H1 (cell line): ENCODE results near the gene KBTBD12. TPM values are rescaled to one million over a fixed set of nuclear protein-coding genes. Genes with fewer than 3 reads are reported as not detected.

Experiments used
- CTCF ChIA-PET: fragments of 300-600 bp; sonication (Branson Sonifier 250); formaldehyde crosslinking; loops from one replicate; lab custom pipeline; 2021; ENCODE audit not compliant: partially characterized antibody; lab: Charles Lee
- POLR2A ChIA-PET: fragments of 300-600 bp; sonication (Branson Sonifier 250); formaldehyde crosslinking; loops from one replicate; lab custom pipeline; 2021; ENCODE audit warnings: inconsistent platforms; ENCODE audit not compliant: partially characterized antibody; lab: Charles Lee
- DNase-seq, 2 experiments: peaks; one replicate each; pipeline versions ENCODE4 v3.0.0 to v3.0.0-alpha.2; 2010 to 2022; ENCODE audit warnings: low spot score in 2 of 2, low read depth in 1 of 2, mixed read lengths in 1 of 2
- FAIRE-seq: peaks from 2 replicates; lab custom pipeline; 2011; peaks lifted over from hg19 to GRCh38; lab: Jason Lieb, UNC
- H2AFZ ChIP-seq: 2 replicates; pipeline ENCODE4 v1.8.1; 2012; ENCODE audit warnings: low read length, inconsistent platforms
- H2AK5ac ChIP-seq: 2 replicates; pipeline ENCODE4 v1.6.1; 2013; ENCODE audit warnings: low read depth, low read length
- H2BK120ac ChIP-seq: replicated peaks from 2 replicates; pipeline ENCODE3; 2013; ENCODE audit warnings: low read depth, low read length, inconsistent platforms
- H2BK12ac ChIP-seq: 2 replicates; pipeline ENCODE4 v1.6.1; 2013; ENCODE audit warnings: low read depth, low read length
- H2BK15ac ChIP-seq: 2 replicates; pipeline ENCODE4 v1.6.1; 2013; ENCODE audit warnings: low read length
- H2BK20ac ChIP-seq: 2 replicates; pipeline ENCODE4 v1.6.1; 2013; ENCODE audit warnings: low read length
- H2BK5ac ChIP-seq: 2 replicates; pipeline ENCODE4 v1.6.1; 2013; ENCODE audit warnings: low read depth, low read length
- H3K14ac ChIP-seq: 2 replicates; pipeline ENCODE4 v1.6.1; 2013; ENCODE audit warnings: inconsistent platforms; ENCODE audit not compliant: insufficient read length
- H3K18ac ChIP-seq: 2 replicates; pipeline ENCODE4 v1.6.1; 2013; ENCODE audit warnings: low read length; ENCODE audit errors: extremely low read depth
- H3K23ac ChIP-seq: 2 replicates; pipeline ENCODE4 v1.6.1; 2013; ENCODE audit warnings: inconsistent platforms; ENCODE audit not compliant: insufficient read length
- H3K23me2 ChIP-seq: 2 replicates; pipeline ENCODE4 v1.6.1; 2013; ENCODE audit warnings: low read depth, low read length
- H3K27ac ChIP-seq: 2 replicates; pipeline ENCODE4 v1.6.1; 2011; ENCODE audit warnings: low read depth, low read length, inconsistent platforms
- H3K27me3 ChIP-seq, 4 experiments: replicated peaks in 1 of 4; 1 replicate in 1 of 4; 2 replicates in 3 of 4; pipeline versions ENCODE4 v1.6.1 to v1.8.1; 2011 to 2013; ENCODE audit warnings: low read length in 3 of 4, mild to moderate bottlenecking in 3 of 4, inconsistent platforms in 2 of 4, mixed read lengths in 2 of 4, moderate library complexity in 1 of 4; ENCODE audit not compliant: control insufficient read depth in 3 of 4, insufficient read depth in 3 of 4; ENCODE audit errors: extremely low read depth in 1 of 4
- H3K36me3 ChIP-seq, 4 experiments: 2 replicates each; pipeline versions ENCODE4 v1.6.1 to v1.8.1; 2011 to 2013; ENCODE audit warnings: mild to moderate bottlenecking in 4 of 4, low read length in 3 of 4, moderate library complexity in 2 of 4, control low read depth in 1 of 4, inconsistent platforms in 1 of 4; ENCODE audit not compliant: insufficient read depth in 4 of 4, control insufficient read depth in 2 of 4
- H3K4ac ChIP-seq: replicated peaks from 2 replicates; pipeline ENCODE3; 2013; ENCODE audit warnings: low read length, low read depth, mixed read lengths, inconsistent platforms; ENCODE audit not compliant: insufficient read length
- H3K4me1 ChIP-seq, 4 experiments: replicated peaks in 1 of 4; 1 replicate in 1 of 4; 2 replicates in 3 of 4; pipeline versions ENCODE4 v1.6.1 to v1.8.1; 2011 to 2013; ENCODE audit warnings: low read length in 3 of 4, inconsistent platforms in 2 of 4, mixed read lengths in 1 of 4; ENCODE audit not compliant: insufficient read depth in 4 of 4, control insufficient read depth in 3 of 4
- H3K4me2 ChIP-seq, 2 experiments: 2 replicates each; pipeline versions ENCODE4 v1.6.1 to v1.8.1; 2011 to 2013; ENCODE audit warnings: low read depth in 2 of 2, low read length in 2 of 2, control low read depth in 1 of 2, inconsistent platforms in 1 of 2, mild to moderate bottlenecking in 1 of 2; ENCODE audit not compliant: insufficient read depth in 1 of 2
- H3K4me3 ChIP-seq, 4 experiments: fragments of 200-600, 300-600 bp in 1 of 4; sonication (generic), shearing (Covaris generic), sonication (Bioruptor Twin) in 1 of 4; 2 replicates each; pipeline versions ENCODE4 v1.5.1 to v1.8.1; 2011 to 2016; ENCODE audit warnings: low read length in 4 of 4, low read depth in 3 of 4, control low read depth in 2 of 4, inconsistent platforms in 2 of 4, mild to moderate bottlenecking in 2 of 4, mixed read lengths in 1 of 4, moderate library complexity in 1 of 4; ENCODE audit not compliant: insufficient read depth in 2 of 4; ENCODE audit errors: extremely low read depth in 1 of 4
- H3K56ac ChIP-seq: replicated peaks from 2 replicates; pipeline ENCODE3; 2013; ENCODE audit warnings: low read depth, mild to moderate bottlenecking, mixed read lengths, low read length, inconsistent platforms; ENCODE audit not compliant: insufficient read length
- H3K79me1 ChIP-seq: 2 replicates; pipeline ENCODE4 v1.6.1; 2013; ENCODE audit warnings: low read depth, low read length, control low read depth
- H3K79me2 ChIP-seq, 2 experiments: 2 replicates each; pipeline versions ENCODE4 v1.6.1 to v1.8.1; 2012 to 2013; ENCODE audit warnings: low read length in 2 of 2, mild to moderate bottlenecking in 2 of 2, inconsistent platforms in 1 of 2; ENCODE audit not compliant: insufficient read depth in 2 of 2, control insufficient read depth in 1 of 2
- H3K9ac ChIP-seq, 4 experiments: replicated peaks in 1 of 4; 1 replicate in 1 of 4; 2 replicates in 3 of 4; pipeline versions ENCODE4 v1.6.1 to v1.8.1; 2011 to 2013; ENCODE audit warnings: low read depth in 3 of 4, low read length in 3 of 4, control low read depth in 2 of 4, mild to moderate bottlenecking in 2 of 4, moderate library complexity in 2 of 4, inconsistent platforms in 1 of 4; ENCODE audit errors: extremely low read depth in 1 of 4
- H3K9me3 ChIP-seq, 2 experiments: 2 replicates each; pipeline versions ENCODE4 v1.6.1 to v1.8.1; 2012 to 2013; ENCODE audit warnings: mild to moderate bottlenecking in 2 of 2, moderate library complexity in 2 of 2, control low read depth in 1 of 2, inconsistent platforms in 1 of 2, low read depth in 1 of 2, low read length in 1 of 2, mixed read lengths in 1 of 2; ENCODE audit not compliant: insufficient read depth in 2 of 2
- H4K20me1 ChIP-seq, 2 experiments: replicated peaks in 1 of 2; 2 replicates each; pipeline versions ENCODE3 to v1.8.1; 2011 to 2013; ENCODE audit warnings: inconsistent platforms in 2 of 2, low read length in 2 of 2, mild to moderate bottlenecking in 1 of 2; ENCODE audit not compliant: insufficient read depth in 2 of 2, control insufficient read depth in 1 of 2
- H4K5ac ChIP-seq: 2 replicates; pipeline ENCODE4 v1.6.1; 2013; ENCODE audit warnings: low read length, low read depth, mixed read lengths, inconsistent platforms; ENCODE audit not compliant: insufficient read length
- H4K8ac ChIP-seq: 2 replicates; pipeline ENCODE4 v1.8.0; 2013; ENCODE audit warnings: mild to moderate bottlenecking, moderate library complexity, low read length, inconsistent platforms; ENCODE audit not compliant: insufficient read depth; ENCODE audit errors: extremely low read depth
- H4K91ac ChIP-seq: replicated peaks from 2 replicates; pipeline ENCODE3; 2013; ENCODE audit warnings: low read length, mixed read lengths, inconsistent platforms; ENCODE audit not compliant: insufficient read length
- BACH1 ChIP-seq: IDR thresholded peaks from 2 replicates; pipeline ENCODE4 v1.6.1; 2012; ENCODE audit warnings: low read length, improper control_type of control experiment
- CBX5 ChIP-seq: fragments of 300-800, 300-1000 bp; sonication (generic); IDR thresholded peaks from 2 replicates; pipeline ENCODE4 v1.7.1; 2016; ENCODE audit warnings: antibody characterized with exemption, low read length, low read depth
- CBX8 ChIP-seq: fragments of 300-800, 300-1000 bp; sonication (generic); IDR thresholded peaks from 2 replicates; pipeline ENCODE4 v1.7.1; 2016; ENCODE audit warnings: low read depth, low read length, borderline replicate concordance
- CEBPB ChIP-seq: IDR thresholded peaks from 2 replicates; pipeline ENCODE4 v1.6.1; 2012; ENCODE audit warnings: low read depth, low read length
- EGR1 ChIP-seq: IDR thresholded peaks from 2 replicates; pipeline ENCODE4 v1.6.1; 2011; ENCODE audit warnings: low read depth, low read length, borderline replicate concordance
- GABPA ChIP-seq: IDR thresholded peaks from 2 replicates; pipeline ENCODE4 v1.6.1; 2011; ENCODE audit warnings: mild to moderate bottlenecking, low read length, moderate library complexity, borderline replicate concordance; ENCODE audit not compliant: insufficient read depth
- GTF2F1 ChIP-seq: IDR thresholded peaks from 2 replicates; pipeline ENCODE4 v1.6.1; 2012; ENCODE audit warnings: low read depth, low read length, improper control_type of control experiment, borderline replicate concordance
- SP2 ChIP-seq: IDR thresholded peaks from 2 replicates; pipeline ENCODE4 v1.6.1; 2012; ENCODE audit warnings: mild to moderate bottlenecking, low read length, inconsistent platforms
- TCF12 ChIP-seq: IDR thresholded peaks from 2 replicates; pipeline ENCODE4 v1.6.1; 2011; ENCODE audit warnings: low read depth, mild to moderate bottlenecking, low read length
- WGBS, 2 experiments: shearing (Covaris generic) in 1 of 2; methylation state at CpG; one replicate each; pipeline versions ENCODE4 v1.1.6 to v1.1.7; 2013 to 2015; ENCODE audit warnings: low lambda C conversion rate in 2 of 2, mixed read lengths in 2 of 2, inconsistent platforms in 1 of 2, low coverage in 1 of 2, missing lambda C conversion rate in 1 of 2; ENCODE audit not compliant: insufficient replicate concordance in 2 of 2, insufficient coverage in 1 of 2, insufficient read length in 1 of 2; ENCODE audit errors: extremely low coverage in 1 of 2, missing lambda C conversion rate in 1 of 2; 5-methylcytosine and 5-hydroxymethylcytosine counted together
- polyA plus RNA-seq, 7 experiments: library from polyadenylated mRNA; depleted of rRNA in 3 of 7; stranded (reverse) in 5 of 7; unstranded in 2 of 7; fragments of >200 nt in 5 of 7; fragments of 200-250 nt in 2 of 7; gene quantifications; 1 replicate in 5 of 7; 2 replicates in 1 of 7; 4 replicates in 1 of 7; pipeline versions ENCODE4 v1.2.1 to v1.2.3, GENCODE V29; 2011 to 2013; ENCODE audit warnings: missing spikeins in 2 of 7, mixed read lengths in 2 of 7
- total RNA-seq: library from RNA; stranded (reverse); fragmentation: NEBNext Ultra II Directional; extraction: Animal tissue kit (Norgen Biotek cat#: 25700); gene quantifications from 2 replicates; pipeline ENCODE4 v1.2.1, GENCODE V29; 2021
- TF ChIP-seq, protein P1 (sequence below): IDR thresholded peaks from 2 replicates; pipeline ENCODE4 v1.6.1; 2011; ENCODE audit warnings: low read depth, mild to moderate bottlenecking, low read length; ENCODE audit not compliant: insufficient read depth

KBTBD12 gene
- total and polyA plus RNA-seq, 2 of the 8 experiments (the other 6 are each of a cell fraction or from before 2014, with no cell fraction given), result 0.33 to 0.63 TPM

DNA sequence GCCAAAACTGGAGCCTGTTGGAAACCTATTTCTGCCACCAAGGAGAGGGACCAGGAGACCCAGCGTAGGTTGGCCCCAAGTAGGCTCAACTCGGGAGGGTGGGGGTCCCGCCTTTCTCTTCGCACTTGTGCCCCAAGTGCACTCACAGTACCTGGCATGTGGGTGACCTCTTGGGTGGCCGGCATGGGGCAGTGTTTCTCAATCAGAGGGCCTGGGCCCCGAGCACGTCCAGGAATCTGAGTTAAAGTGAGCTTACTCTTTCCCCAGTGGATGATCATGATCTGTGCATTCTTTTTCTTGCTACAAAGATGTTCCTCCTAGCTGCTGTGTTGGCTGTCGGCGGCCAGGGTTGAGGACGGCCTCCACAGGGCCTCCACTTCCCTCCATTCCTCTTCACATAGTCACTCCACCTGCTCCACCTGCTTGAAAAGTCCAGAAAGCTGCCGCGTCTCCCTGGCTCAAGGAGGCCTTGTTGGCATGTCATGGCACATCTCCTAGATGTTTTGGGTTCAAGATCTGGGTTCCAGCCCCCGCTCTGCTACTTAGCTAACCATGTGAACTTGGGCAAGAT lies 70.7 kb downstream of the KBTBD12 start:
- WGBS, 2 experiments, result 94% methylated on average over 13 of the region's 13 CpGs; no CpG with 5 or more reads in 1 of the 2 experiments

More for the DNA sequence above, 70.7 kb downstream of the KBTBD12 start:
- FAIRE-seq, result no peak
- Histone ChIP-seq H2BK12ac (no peak overlapping the region), H2AK5ac (no peak overlapping the region), H3K18ac (no peak overlapping the region), H3K27me3 (peaks cover 0 to 5% (median under 1%) of the 10 kb centered on the region in 4 experiments; a peak in 4 of 7 replicates), H3K79me2 (no peaks in the 10 kb centered on the region), H2BK120ac (no peak overlapping the region), H4K20me1 (no peaks in the 10 kb centered on the region), H2BK5ac (no peak overlapping the region), H3K27ac (no peak overlapping the region), H2AFZ (no peak overlapping the region), H3K56ac (no peak overlapping the region), H3K23me2 (no peaks in the 10 kb centered on the region), H3K23ac (no peak overlapping the region), H3K4me2 (no peak overlapping the region), H3K36me3 (no peaks in the 10 kb centered on the region), H4K8ac (no peak overlapping the region), H2BK15ac (no peak overlapping the region), H3K79me1 (no peaks in the 10 kb centered on the region), H2BK20ac (no peak overlapping the region), H3K14ac (no peak overlapping the region), H3K9me3 (no peaks in the 10 kb centered on the region), H3K9ac (no peak overlapping the region), H3K4ac (no peak overlapping the region), H4K91ac (no peak overlapping the region), H3K4me3 (no peak overlapping the region), H4K5ac (no peak overlapping the region), H3K4me1 (no peaks in the 10 kb centered on the region)
- TF ChIP-seq CBX5 (no peak), SP2 (no peak), CEBPB (no peak), CBX8 (no peak), EGR1 (no peak), GTF2F1 (no peak), TCF12 (no peak), BACH1 (no peak), GABPA (no peak)
- TF ChIP-seq, protein P1, sequence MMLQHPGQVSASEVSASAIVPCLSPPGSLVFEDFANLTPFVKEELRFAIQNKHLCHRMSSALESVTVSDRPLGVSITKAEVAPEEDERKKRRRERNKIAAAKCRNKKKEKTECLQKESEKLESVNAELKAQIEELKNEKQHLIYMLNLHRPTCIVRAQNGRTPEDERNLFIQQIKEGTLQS, result no peak
- POLR2A ChIA-PET, result no interaction called here
- CTCF ChIA-PET, result interaction anchor here (1.0 to 1.5 kb wide), 5 partner anchors 14 to 81 kb away, joined by 3 to 5 read pairs (median 3); no protein-coding TSS in a partner anchor
- no peak for DNase-seq
